Adipose tissue (tissue), 3 donors: Measurements from ENCODE around the gene ADAMTSL2. TPM values are rescaled to one million over a fixed set of nuclear protein-coding genes. Genes with fewer than 3 reads are reported as not detected.

Experiments used
- H3K27ac ChIP-seq: one replicate; pipeline ENCODE4 v1.5.1; 2013; ENCODE audit warnings: low read depth, low read length
- WGBS, 3 donors: extraction: QIAGEN DNeasy Blood & Tissue Kit; methylation state at CpG; one replicate each; pipeline ENCODE4 v1.1.7; 2013; 5-methylcytosine and 5-hydroxymethylcytosine counted together
- polyA plus RNA-seq, 3 donors: library from polyadenylated mRNA; stranded (reverse); fragments of 200-250 nt; gene quantifications; one replicate each; pipeline ENCODE4 v1.2.3, GENCODE V29; 2013
- donor health status: healthy with polysubstance abuse.
- donor health status: Bipolar disorder and iron deficiency.
- donor health status: healthy.

ADAMTSL2 gene
- polyA plus RNA-seq, 3 donors, result 2.0 to 2.7 (median 2.2) TPM

DNA sequence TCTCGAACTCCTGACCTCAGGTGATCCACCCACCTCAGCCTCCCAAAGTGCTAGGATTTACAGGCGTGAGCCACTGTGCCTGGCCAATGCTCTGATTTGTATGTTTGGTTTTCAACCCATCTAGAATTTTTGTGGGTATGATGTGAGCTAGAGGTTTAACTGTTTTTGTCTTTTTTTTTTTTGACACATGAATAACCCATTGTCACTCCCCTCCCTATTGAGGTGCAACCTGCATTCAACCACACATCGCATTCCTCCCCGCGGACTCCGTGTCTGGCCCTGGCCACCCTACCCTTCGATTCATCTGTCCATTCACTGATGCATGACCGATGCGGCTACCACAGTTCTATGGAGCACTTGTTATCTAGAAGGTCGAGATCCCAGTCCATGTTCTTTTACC, 84.2 kb downstream of the ADAMTSL2 start:
- 79 to 86% (median 86%) methylated on average over 10 of the region's 10 CpGs for WGBS, 3 donors
- H3K27ac ChIP-seq, result no peak overlapping the region

DNA sequence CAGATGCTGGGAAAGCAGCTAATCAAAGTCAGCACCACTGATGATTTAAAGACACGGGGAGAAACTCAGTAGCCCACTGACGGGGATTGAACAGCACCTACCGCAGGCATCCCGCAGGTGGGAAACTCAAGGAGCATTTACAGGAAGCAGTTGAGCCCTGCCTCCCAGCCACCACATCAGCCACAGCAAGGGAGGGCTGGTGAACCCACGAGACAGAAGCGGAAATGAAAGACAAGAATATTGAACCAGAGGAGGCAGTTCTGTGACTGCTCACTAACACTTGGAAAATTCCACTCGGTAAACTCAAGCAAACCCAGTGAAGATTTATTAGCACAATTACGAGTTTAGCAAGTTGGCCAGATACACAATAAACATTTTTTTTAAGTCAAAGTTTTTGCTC, 85.3 kb downstream of the ADAMTSL2 start:
- WGBS, 3 donors, result 11 to 17% (median 15%) methylated on average over 8 of the region's 8 CpGs

DNA sequence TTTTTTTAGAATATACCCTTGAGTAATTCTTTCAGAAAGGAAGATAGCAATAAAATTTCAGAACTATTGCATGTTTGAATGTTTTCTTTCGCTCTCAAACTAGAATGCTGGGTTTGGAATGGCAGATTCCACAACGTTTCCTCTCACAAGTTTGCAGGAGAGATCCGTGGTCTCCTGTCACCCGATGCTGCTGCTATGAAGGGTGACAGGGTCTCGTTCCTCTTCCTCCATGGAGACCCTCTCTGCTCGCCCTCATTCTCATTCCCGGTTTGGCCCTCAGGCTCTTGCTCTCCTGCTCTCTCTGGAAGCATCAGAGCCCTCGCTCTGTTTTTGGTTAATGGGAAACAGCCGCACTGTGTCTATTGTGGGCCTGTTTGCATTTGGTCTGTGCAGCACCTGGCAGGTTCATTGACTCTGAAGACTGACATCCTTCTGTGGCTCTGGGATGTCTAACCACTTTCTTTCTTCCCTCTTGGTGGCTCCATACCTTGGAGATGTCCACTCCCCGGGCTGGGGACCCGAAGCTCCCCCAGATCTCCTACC, 87.3 kb downstream of the ADAMTSL2 start:
- WGBS, 3 donors, result 57 to 75% (median 75%) methylated on average over 11 of the region's 11 CpGs
- H3K27ac ChIP-seq, result no peak overlapping the region

More for the DNA sequence above, 85.3 kb downstream of the ADAMTSL2 start:
- H3K27ac ChIP-seq, result no peak overlapping the region

DNA sequence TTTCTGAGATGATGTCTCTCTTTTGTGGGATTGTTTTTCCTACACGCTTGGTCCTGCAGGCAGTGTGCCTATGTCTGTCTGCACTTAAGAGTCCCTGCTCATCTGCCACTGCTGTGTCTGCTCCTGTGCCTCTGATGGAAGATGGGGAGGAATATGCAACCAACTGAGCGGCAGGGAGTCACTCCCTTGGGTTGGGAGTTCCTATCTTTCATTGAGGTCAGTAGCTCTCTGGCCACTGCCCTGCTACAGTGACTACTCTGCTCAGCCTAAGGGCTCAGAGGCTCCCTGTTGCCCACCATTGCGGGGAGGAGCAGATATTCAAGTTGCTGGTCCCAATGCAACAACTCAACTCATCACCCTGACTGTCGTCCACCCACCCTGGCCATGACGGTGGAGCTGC, 88.1 kb downstream of the ADAMTSL2 start:
- H3K27ac ChIP-seq, result no peak overlapping the region
- WGBS, 3 donors, result 47 to 68% (median 68%) methylated on average over 5 of the region's 5 CpGs

Other genes with a start within 250 kb of the ADAMTSL2 start
- 10 to 100 TPM; 14.1 to 21.7 (median 14.1) TPM for gene SURF6, start 198.5 kb upstream of the ADAMTSL2 start, polyA plus RNA-seq
- 10 to 100 TPM in 2 of 3 donors, 1 to 10 TPM in 1; 8.6 to 15.9 (median 13.1) TPM for gene MED22, start 186.6 kb upstream of the ADAMTSL2 start, polyA plus RNA-seq
- gene RPL7A, start 186.5 kb upstream of the ADAMTSL2 start, polyA plus RNA-seq, result 1,000 to 10,000 TPM; 2,933 to 4,055 (median 3,432) TPM
- 10 to 100 TPM; 63.5 to 95.3 (median 75.0) TPM for gene SURF1, start 178.2 kb upstream of the ADAMTSL2 start, polyA plus RNA-seq
- 10 to 100 TPM; 21.9 to 32.1 (median 27.8) TPM for gene SURF2, start 178.2 kb upstream of the ADAMTSL2 start, polyA plus RNA-seq
- 100 to 1,000 TPM in 2 of 3 donors, 10 to 100 TPM in 1; 66.1 to 168 (median 123) TPM for gene SURF4, start 158.6 kb upstream of the ADAMTSL2 start, polyA plus RNA-seq
- gene STKLD1, start 158.3 kb upstream of the ADAMTSL2 start, polyA plus RNA-seq, result under 1 TPM; 0.44 to 0.68 (median 0.45) TPM
- 10 to 100 TPM; 14.1 to 18.8 (median 14.5) TPM for gene REXO4, start 116.7 kb upstream of the ADAMTSL2 start, polyA plus RNA-seq
- 1 to 10 TPM; 2.7 to 4.2 (median 2.7) TPM for gene ADAMTS13, start 112.3 kb upstream of the ADAMTSL2 start, polyA plus RNA-seq
- 10 to 100 TPM in 1 of 3 donors, 1 to 10 TPM in 2; 4.0 to 17.3 (median 8.5) TPM for gene CACFD1, start 74.7 kb upstream of the ADAMTSL2 start, polyA plus RNA-seq
- 10 to 100 TPM in 1 of 3 donors, 1 to 10 TPM in 2; 2.4 to 15.6 (median 2.6) TPM for gene SLC2A6, start 55.6 kb upstream of the ADAMTSL2 start, polyA plus RNA-seq
- not detected for gene MYMK, start 9.7 kb upstream of the ADAMTSL2 start, polyA plus RNA-seq
- not detected for gene FAM163B, start 74.7 kb downstream of the ADAMTSL2 start, polyA plus RNA-seq
- under 1 TPM in 2 of 3 donors, not detected in 1; 0.01 to 0.05 TPM for gene DBH, start 101.7 kb downstream of the ADAMTSL2 start, polyA plus RNA-seq
- gene SARDH, start 203.6 kb downstream of the ADAMTSL2 start, polyA plus RNA-seq, result 1 to 10 TPM; 1.2 to 6.5 (median 1.7) TPM